Loucy (cell line): ENCODE data around the gene PLCL2.

Source experiments
- CTCF ChIP-seq: fragments of 200-600 bp; sonication (generic); conservative IDR thresholded peaks from 2 replicates; pipeline ENCODE4 v1.5.1; 2014; ENCODE audit warnings: mild to moderate bottlenecking, antibody characterized with exemption, low read length
- EZH2phosphoT487 ChIP-seq: fragments of 200-600 bp; IDR thresholded peaks from 2 replicates; pipeline ENCODE4 v1.6.1; 2018; ENCODE audit warnings: antibody characterized with exemption, mild to moderate bottlenecking, moderate library complexity, borderline replicate concordance

GRCh38 chr3:16906682-16907081, 21.9 kb downstream of the PLCL2 start:
- no peak for TF ChIP-seq CTCF
- no peak for TF ChIP-seq EZH2phosphoT487
